GM19193 (cell line): Measurements from ENCODE around the gene RYR1.
A peak's percentile ranks its signal among the peaks of the same experiment; 100 is the strongest.

ENCODE experiments used
- POLR2A ChIP-seq: IDR thresholded peaks from 4 replicates; pipeline ENCODE4 v1.6.1; 2011; ENCODE audit not compliant: insufficient read depth, insufficient read length; ENCODE audit errors: extremely low read depth

Gene RYR1

DNA sequence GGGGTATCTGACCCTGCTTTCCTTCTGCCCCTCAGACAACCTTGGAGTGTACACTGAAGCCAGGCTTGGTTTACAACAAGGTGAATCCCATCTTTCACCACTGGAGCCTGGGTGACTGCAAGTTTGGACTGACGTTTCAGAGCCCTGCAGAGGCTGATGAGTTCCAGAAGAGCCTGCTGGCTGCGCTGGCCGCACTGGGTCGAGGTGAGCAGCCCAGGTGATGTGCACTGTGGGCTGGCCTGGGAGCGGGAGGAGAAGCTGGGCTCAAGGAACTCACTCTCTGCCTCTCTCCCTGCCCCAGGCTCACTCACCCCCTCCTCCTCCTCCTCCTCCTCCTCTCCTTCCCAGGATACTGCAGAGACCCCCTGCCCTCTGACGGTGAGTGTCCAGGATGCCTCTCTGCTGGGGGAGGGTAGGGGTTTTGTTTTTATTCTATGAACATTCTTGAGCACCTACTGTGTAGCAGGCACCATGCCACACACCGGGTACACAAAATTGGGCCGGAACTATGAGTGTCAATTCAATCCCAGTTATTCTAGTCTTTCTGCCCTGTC is 41.5 kb upstream of the RYR1 start:
- TF ChIP-seq POLR2A = no peak

DNA sequence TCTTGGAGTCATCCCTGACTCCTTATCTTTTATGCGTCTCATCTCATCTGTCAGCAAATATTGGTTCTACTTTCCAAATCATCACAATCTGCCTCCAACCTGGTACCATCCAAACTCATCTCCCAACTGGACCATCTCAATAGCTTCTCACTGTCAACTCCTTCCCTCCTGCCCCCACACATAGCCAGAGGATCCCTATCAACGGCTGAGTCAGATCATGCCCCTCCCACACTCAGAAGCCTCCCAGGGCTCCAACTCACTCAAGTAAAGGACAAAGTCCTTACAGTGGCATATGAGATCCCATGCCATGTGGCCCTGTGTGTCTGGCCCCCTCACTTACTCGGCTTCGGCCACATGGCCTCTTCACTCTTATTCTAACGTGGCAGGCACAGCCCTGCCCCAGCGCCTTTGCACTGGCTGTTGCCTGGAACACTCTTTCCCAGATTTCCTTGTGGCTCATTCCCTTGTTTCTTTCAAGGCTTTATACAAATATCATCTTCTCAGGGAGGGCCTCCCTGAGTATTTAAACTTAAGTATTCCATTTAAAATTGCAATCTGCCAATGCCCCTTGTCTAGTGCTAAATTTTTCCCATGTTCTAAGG is 40.7 kb upstream of the RYR1 start:
- no peak for TF ChIP-seq POLR2A

DNA sequence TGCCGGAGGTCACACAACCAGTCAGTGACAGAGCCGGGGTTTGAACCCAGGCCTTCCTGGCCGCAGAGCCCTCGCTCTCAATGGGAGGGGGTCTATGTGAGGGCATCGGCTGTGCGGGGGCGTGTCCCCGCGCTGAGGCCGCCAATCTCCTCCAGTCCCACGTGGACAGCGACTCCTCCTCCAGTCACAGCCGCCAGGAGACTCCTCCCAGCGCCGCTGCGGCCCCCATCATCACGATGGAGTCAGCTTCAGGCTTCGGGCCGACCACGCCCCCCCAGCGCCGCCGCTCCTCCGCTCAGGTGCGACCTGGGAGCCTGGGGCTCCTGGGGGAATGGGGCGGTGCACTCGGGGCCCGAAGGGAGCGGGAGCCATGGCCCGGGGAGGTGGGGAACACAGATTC is 39.0 kb upstream of the RYR1 start:
- no peak for TF ChIP-seq POLR2A

DNA sequence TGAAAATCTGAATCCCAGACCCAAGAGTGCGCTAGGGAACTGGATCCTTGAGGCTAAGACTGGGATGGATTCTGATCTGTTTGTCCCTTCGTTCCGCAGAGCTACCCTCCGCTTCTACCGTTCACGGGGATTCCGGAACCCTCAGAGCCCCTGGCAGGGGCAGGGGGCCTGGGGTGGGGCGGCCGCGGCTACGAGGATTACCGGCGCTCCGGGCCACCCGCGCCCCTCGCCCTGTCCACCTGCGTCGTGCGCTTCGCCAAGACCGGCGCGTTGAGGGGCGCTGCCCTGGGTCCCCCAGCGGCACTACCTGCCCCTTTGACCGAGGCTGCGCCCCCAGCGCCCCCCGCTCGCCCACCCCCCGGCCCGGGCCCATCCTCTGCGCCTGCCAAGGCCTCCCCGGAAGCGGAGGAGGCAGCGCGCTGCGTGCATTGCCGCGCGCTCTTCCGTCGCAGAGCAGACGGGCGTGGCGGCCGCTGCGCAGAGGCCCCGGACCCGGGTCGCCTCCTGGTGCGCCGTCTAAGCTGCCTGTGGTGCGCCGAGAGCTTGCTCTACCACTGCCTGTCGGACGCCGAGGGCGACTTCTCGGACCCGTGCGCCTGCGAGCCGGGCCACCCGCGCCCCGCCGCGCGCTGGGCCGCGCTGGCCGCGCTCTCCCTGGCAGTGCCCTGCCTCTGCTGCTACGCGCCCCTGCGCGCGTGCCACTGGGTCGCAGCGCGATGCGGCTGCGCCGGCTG is 37.9 kb upstream of the RYR1 start:
- TF ChIP-seq POLR2A = no peak

DNA sequence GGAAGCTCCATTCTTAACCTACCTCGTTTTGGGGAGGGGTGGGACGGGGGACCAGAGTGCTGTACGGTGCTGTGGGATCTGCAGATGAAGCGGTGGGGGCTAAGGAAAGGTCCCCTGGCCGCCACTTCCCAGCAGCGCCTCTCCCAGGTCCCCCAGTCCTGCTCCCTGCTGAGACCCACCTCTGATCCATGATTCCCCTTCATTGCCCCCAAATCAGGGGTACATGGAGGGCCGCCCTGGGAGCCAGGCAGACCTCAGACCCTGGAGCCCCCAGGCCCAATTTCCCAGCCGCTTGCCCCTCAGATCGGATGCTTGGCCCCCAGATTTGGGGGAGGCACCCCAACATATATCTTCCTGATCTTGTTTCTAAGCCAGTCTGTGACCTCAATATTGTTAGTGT is 34.4 kb upstream of the RYR1 start:
- no peak for TF ChIP-seq POLR2A

DNA sequence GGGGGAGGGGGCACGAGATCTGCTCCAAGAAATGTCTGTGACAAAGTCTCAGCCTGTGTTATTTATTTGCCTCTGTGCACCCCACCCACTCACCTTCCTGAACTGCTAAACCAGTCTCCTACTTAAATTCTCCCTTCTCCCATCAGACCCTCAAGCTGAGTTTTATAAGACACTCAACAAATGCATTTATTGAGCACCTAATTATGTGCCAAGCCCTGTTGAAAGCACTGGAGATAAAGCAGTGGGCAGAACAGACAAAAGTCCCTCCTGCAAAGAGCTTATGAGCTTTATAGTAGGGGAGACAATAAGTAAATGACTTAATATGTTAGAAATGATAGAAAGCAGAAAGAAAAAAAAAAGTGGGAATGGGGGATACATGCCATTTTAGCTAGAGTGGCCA is 34.0 kb upstream of the RYR1 start:
- TF ChIP-seq POLR2A = no peak

DNA sequence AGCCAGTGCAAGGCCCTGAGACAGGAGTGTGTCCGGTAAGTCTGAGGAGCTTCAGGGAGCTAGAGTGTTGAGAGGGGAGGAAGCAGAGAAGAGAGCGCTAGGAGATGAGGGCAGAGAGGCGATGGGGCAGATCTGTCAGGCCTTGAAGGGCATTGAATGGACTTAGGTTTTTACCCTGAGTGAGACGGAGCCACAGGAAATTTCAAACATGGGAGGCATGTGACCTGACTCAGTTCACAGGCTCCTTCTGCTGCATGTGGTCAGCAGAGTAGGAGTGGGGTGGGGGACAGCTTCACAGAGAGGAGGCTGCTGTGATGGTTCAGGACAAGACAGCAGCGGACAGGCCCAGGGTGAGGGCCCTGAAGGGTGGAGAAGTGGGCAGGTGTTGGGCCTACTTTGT is 33.1 kb upstream of the RYR1 start:
- TF ChIP-seq POLR2A = no peak

DNA sequence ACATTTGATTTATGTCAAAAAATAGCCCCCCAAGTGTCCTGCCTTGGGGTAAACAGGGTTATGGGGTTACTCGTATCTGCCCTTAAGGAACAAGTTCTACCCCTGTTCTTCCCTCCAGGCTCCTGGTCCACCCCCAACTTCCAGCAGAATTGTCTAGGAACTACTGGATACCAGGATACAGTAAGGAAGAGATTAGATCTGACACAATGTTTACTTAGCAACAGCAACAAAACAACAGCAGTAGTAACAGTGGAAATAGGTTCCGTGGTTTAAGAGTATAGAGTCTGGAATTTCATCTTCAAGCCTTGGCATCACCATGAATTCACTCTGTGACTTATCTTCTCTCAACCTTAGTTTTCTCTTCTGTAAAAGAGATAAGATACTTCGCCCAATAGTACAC is 32.3 kb upstream of the RYR1 start:
- no peak for TF ChIP-seq POLR2A

DNA sequence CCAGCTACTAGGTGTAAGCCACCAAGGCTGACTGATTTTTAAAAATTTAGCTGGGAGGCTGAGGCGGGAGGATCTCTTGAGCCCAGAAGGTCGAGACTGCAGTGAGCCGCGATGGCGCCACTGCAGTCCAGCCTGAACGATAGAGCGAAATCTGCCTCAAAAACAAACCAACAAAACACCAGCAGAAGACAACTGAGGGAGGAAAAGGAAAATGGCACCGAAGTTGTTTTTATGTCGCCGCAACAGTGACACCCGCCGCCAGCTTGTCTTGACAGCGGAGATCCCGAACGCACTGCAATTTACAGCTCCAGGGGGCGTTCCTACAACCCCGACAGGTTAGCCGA is 30.9 kb upstream of the RYR1 start:
- no peak for TF ChIP-seq POLR2A

DNA sequence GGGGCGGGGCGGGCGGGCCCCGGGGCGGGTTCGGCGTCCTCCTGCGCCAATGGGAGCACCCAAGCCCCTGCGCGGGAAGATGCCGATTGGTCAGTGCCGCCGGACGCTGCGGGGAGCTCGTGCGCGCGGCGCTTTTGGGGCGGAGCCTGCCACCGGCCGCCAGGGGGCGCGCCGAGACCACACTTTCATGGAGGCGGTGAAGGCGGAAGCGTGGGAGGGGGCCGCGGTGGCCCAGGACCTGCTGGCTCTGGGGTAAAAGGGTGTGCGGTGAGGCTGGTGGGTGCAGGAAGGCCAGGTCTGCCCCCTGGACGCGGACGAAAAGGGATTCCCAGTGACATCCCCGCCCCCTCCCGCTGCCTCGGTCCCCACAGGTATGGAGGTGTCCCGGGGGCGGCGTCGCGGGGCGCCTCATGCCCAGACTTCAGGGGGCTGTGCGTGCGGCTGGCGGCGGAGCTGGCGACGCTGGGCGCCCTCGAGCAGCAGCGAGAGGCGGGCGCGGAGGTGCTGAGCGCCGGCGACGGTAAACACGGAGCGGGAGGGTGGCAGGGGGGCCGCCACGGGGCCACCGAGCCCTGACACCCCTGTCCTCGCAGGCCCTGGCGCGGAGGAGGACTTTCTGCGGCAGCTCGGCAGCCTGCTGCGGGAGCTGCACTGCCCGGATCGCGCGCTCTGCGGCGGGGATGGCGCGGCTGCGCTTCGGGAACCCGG is 30.4 kb upstream of the RYR1 start, which contains the start of gene FAM98C:
TSS of gene FAM98C (plus strand) at position 127 of the 708 bp plus-strand sequence. CDS start at position 188, 61 bp downstream.
- peak; percentile 35 for TF ChIP-seq POLR2A

DNA sequence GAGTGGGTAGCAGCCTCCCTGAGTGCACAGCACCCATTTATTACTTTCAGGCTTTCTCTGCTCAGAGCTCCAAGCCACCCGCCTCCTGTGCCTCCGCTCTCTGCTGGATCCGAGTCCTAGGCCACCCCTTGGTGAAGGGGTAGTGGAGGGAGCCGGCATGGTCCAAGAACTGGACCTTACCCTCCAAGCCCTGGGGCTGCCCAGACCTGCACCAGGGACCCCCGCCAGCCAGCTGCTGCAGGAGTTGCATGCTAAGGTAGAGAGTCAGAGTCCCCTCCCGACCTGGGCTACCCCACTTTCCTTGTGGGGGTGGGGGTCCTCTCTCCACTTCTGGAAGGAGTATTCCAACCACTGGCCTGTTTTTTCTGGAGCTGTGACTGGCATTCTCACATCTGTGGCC is 28.6 kb upstream of the RYR1 start:
- no peak for TF ChIP-seq POLR2A

DNA sequence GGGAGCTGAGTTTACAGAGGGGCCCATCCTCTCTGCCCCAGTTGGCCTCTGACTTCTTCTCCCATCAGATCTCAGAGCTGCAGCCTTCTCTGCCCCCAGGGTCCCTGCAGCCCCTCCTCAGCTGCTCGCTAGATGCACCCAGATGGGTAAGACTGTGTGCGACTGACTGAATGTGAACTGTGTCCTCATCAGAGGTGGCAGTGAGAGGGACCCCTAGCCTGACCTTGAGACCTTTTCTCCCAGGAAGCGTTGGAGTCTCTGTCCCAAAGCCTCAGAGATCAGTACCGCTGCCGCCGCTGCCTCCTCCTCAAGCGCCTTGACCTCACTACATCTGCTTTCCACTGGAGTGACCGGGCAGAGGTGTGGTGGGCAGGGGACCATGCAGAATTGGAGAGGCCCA is 28.2 kb upstream of the RYR1 start:
- no peak for TF ChIP-seq POLR2A

DNA sequence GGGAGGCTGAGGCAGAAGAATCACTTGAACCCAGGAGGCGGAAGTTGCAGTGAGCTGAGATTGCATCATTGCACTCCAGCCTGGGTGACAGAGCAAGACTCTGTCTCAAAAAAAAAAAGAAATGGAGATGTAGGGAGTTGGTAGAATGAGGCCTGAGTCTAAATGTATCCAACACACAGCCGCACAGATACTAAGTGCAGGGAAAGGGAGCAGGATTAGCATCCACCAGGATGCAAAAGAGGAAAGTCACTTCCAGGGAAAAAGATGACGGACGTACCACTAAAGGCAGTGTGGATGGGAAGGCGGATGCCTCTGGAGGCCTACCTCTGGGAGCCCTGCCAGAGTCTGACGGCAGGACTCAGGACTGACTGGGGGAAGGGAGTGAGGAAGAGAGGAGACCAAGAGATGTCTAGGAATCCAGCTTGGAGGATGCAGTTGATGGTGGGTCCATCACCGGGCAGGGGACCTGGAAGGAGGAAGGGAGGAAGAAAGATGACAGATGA is 23.8 kb upstream of the RYR1 start:
- TF ChIP-seq POLR2A = no peak

DNA sequence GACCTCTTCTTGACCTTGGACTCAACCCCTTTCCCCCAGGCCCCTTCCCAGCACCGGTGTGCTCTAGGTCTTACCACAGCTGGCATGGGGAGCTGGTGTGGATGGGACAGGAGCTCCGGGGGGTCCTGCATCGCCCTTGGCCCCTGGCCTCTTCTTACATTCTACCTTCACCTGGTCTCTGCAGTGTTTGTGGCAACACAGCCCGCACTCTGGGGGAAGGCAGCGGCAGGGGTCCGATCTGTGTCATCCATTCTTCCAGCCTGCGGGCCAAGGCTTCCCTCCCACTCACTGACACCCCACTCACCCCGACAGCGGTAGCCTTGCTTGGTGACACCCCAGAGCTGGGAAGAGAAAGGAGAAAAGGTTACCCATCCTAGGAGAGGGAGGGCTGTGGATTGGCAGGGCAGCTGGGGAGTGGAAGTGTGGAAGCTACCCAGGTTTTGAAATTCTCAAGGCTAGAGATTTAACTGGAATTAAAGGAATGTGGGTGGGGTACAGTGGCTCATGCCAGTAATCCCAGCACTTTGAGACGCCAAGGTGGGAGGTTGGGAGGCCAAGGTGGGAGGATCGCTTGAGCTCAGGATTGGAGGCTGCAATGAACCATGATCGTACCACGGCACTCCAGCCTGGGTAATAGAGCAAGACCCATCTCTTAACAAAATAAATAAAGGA is 22.3 kb upstream of the RYR1 start:
- TF ChIP-seq POLR2A = no peak

DNA sequence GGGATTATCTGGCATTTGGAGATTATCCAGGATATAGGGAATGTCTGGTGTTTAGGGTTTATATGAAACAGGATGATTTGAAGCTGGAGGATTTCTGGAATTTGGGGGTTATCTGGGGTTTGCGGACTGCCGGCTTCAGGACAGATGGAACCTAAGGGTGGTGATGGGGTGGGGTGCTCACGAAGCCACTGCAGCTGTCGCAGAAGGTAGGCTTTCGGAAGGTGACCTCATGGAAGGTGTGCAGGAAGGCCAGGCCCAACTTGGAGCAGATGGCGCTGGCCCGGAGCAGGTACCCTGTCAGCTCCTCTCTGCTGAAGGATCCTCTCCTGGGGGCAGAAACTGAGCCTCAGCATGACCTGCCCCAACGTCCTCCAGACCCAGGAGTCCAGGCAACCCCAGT is 21.0 kb upstream of the RYR1 start:
- TF ChIP-seq POLR2A = no peak

DNA sequence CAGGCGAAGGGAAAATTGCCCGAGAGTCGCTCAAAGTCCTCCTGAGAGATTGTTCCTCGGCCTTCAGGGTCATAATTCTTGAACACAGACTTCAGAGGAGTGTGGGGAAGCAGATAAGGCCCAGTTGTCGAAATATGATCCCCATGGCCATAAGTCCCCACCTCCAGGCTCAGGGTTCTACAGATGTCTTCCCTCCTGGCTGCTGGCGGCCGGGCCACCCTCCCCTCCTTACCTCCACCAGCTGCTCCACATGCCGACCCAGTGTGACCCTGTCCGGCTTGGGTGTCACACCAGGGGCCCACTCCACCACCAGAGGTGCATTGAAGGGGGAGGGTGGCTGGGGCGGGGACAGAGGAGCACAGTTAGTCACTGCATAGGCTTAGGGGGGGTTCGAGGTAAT is 20.5 kb upstream of the RYR1 start:
- no peak for TF ChIP-seq POLR2A

DNA sequence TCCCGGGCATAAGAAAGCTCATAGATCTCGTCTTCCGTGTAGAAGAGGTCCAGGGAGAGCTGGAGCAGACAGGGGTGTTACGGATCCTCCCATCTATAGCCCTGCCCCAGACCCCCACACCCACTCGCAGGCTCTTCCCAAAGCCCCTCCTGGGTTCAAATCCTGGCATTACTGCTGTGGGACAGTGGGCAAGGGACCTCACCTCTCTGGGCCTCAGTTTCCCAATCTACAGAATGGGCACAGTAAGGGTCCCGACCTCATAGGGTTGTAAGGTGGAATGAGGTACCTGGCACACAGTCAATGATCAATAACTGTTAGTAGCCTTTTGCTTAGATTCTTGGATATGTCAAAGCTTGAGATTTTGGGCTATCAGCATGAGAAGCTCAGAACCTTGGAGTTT is 20.1 kb upstream of the RYR1 start:
- no peak for TF ChIP-seq POLR2A
